Endothelial cell (in vitro differentiated cells): ENCODE data around the gene CSF2RB. TPM values are rescaled to one million over a fixed set of nuclear protein-coding genes. Genes with fewer than 3 reads are reported as not detected.

Source experiments
- DNase-seq: peaks from one replicate; pipeline ENCODE4 v3.0.0; 2021; ENCODE audit warnings: low spot score
- H3K27ac Mint-ChIP-seq: one replicate; pipeline ENCODE4 v1.8.0; 2021; ENCODE audit warnings: mixed read lengths, inconsistent platforms; ENCODE audit not compliant: unreplicated experiment
- H3K27me3 Mint-ChIP-seq: one replicate; pipeline ENCODE4 v1.8.0; 2021; ENCODE audit warnings: mild to moderate bottlenecking, moderate library complexity, mixed read lengths, inconsistent platforms; ENCODE audit not compliant: unreplicated experiment
- H3K36me3 Mint-ChIP-seq: one replicate; pipeline ENCODE4 v1.8.0; 2021; ENCODE audit warnings: mild to moderate bottlenecking, low read depth, mixed read lengths, inconsistent platforms; ENCODE audit not compliant: unreplicated experiment
- H3K4me1 Mint-ChIP-seq: one replicate; pipeline ENCODE4 v1.8.0; 2021; ENCODE audit warnings: mild to moderate bottlenecking, mixed read lengths, inconsistent platforms; ENCODE audit not compliant: unreplicated experiment
- H3K4me3 Mint-ChIP-seq: one replicate; pipeline ENCODE4 v1.8.0; 2021; ENCODE audit warnings: mild to moderate bottlenecking, mixed read lengths, inconsistent platforms; ENCODE audit not compliant: unreplicated experiment
- H3K9me3 Mint-ChIP-seq: one replicate; pipeline ENCODE4 v1.8.0; 2021; ENCODE audit warnings: mixed read lengths, inconsistent platforms; ENCODE audit not compliant: unreplicated experiment
- CTCF ChIP-seq: fragments of 200-600 bp; sonication (generic); IDR thresholded peaks from one replicate; pipeline ENCODE4 v1.5.0; 2021; ENCODE audit warnings: antibody characterized with exemption; ENCODE audit not compliant: unreplicated experiment
- total RNA-seq: library from RNA; stranded (reverse); fragmentation: NEBNext Ultra II Directional; extraction: Animal tissue kit (Norgen Biotek cat#: 25700); gene quantifications from one replicate; pipeline ENCODE4 v1.2.1, GENCODE V29; 2021; ENCODE audit not compliant: unreplicated experiment

Gene CSF2RB
- total RNA-seq, 1 donor from 2014 or later = 12.0 TPM

DNA sequence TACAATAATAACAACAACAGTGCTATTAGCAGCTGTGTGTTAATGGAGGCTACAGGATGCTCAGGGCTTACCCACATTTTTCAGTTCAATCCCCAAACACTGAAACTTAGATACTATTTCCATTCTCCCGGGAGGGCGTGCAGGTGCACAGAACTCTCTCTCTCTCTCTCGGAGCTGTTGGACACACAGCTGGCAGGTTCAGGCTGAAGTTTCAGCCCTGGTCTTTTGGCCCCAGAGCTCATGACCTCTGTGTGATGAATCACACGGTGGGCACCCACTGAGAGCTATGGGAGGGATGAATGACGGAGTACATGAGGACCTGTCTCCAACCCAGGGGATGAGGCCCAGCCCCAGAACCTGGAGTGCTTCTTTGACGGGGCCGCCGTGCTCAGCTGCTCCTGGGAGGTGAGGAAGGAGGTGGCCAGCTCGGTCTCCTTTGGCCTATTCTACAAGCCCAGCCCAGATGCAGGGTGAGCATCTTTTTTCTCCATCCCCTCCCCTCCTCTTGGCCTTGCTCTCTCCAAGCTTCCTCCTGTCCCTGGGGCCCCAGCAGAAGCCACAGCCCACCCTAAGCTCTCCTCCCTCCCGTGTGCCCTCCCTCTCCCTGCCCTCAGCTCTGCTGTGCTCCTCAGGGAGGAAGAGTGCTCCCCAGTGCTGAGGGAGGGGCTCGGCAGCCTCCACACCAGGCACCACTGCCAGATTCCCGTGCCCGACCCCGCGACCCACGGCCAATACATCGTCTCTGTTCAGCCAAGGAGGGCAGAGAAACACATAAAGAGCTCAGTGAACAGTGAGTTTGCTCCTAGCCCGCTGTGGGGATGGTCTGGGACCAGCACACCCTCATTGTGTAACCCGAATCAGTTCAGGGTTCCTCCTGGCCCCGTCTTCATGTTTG is 16.9 kb downstream of the CSF2RB start:
- Mint-ChIP-seq H3K4me3 (no peak overlapping the region), H3K27me3 (peaks cover 10% of the 10 kb centered on the region), H3K27ac (no peak overlapping the region), H3K36me3 (peaks cover 29% of the 10 kb centered on the region), H3K4me1 (no peaks in the 10 kb centered on the region), H3K9me3 (no peaks in the 10 kb centered on the region)
- no peak for TF ChIP-seq CTCF
- no peak for DNase-seq

GRCh38 chr22:36931446-36931845 is 18.0 kb downstream of the CSF2RB start:
- no peak overlapping the region for H3K4me3 Mint-ChIP-seq
- H3K36me3 Mint-ChIP-seq = peaks cover 21% of the 10 kb centered on the region
- DNase-seq = no peak
- TF ChIP-seq CTCF = no peak
- no peak overlapping the region for H3K27ac Mint-ChIP-seq
- peaks cover 10% of the 10 kb centered on the region for H3K27me3 Mint-ChIP-seq
- H3K4me1 Mint-ChIP-seq = no peaks in the 10 kb centered on the region
- H3K9me3 Mint-ChIP-seq = no peaks in the 10 kb centered on the region

DNA sequence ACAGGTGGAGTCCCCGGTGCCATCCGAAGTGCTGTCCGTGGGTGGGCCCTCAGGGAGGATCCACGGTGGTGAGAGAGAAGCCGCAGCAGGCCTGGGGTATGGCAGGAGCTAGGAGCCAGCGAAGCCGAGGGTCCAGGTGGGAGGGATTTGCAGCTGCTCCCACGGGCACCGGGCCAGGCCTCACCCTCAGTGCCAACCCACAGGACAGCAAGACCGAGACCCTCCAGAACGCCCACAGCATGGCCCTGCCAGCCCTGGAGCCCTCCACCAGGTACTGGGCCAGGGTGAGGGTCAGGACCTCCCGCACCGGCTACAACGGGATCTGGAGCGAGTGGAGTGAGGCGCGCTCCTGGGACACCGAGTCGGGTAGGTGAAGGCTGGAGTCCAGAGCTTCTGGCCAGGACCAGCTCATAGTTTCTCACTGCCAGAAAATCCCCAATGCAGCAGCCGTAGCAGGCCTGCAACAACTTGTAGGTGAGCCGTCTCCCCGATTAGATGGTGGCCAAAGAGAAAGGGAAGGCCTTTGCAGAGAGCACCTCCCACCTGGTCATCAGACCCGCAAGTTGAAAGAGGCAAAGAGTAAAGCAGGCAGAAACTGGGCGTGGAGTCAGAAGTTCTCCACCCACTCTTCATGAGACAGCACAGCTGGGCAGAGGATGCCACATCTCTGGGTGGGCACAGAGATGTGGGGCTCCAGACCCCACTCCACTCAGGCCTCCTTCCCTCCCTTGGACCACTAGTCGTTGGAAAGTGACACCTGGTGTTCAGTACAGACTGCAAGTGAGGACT is 20.4 kb downstream of the CSF2RB start:
- peaks cover 10% of the 10 kb centered on the region for H3K36me3 Mint-ChIP-seq
- no peak overlapping the region for H3K27ac Mint-ChIP-seq
- no peak for DNase-seq
- H3K27me3 Mint-ChIP-seq = peaks cover 3% of the 10 kb centered on the region
- TF ChIP-seq CTCF = no peak
- H3K4me3 Mint-ChIP-seq = no peak overlapping the region
- H3K9me3 Mint-ChIP-seq = no peaks in the 10 kb centered on the region
- H3K4me1 Mint-ChIP-seq = no peaks in the 10 kb centered on the region

GRCh38 chr22:36934418-36935312 is 21.2 kb downstream of the CSF2RB start:
- no peak overlapping the region for H3K27ac Mint-ChIP-seq
- DNase-seq = no peak
- no peak for TF ChIP-seq CTCF
- no peaks in the 10 kb centered on the region for H3K4me1 Mint-ChIP-seq
- no peaks in the 10 kb centered on the region for H3K9me3 Mint-ChIP-seq
- no peak overlapping the region for H3K4me3 Mint-ChIP-seq
- peaks cover 10% of the 10 kb centered on the region for H3K36me3 Mint-ChIP-seq
- H3K27me3 Mint-ChIP-seq = peaks cover 3% of the 10 kb centered on the region
